ENCODE measurements around the gene TRAK1.

- TF ChIP-seq CTCF (IDR thresholded peaks at IDR 0.05): no peak
- TF ChIP-seq POLR2AphosphoS5 (IDR thresholded peaks at IDR 0.05): no peak
- no peak for TF ChIP-seq POLR2A (IDR thresholded peaks at IDR 0.05)
These were observed 132.0 kb downstream of the TRAK1 start for GRCh38 chr3:42222942-42223693.
